T-cell (primary cell): Measurements from ENCODE around the gene SYT2. TPM values are rescaled to one million over a fixed set of nuclear protein-coding genes. Genes with fewer than 3 reads are reported as not detected.
"Not testable (repeated sequence)": the region's sequence is repeated elsewhere in the genome, so short reads cannot be mapped to it uniquely, and the experiment has no call there.

Experiments used
- ATAC-seq, 4 experiments: fragments of 200-7000 bp in 3 of 4; fragments of 150-1000 bp in 1 of 4; cut with Tn5 transposase; replicated peaks in 1 of 4; 1 replicate in 3 of 4; 2 replicates in 1 of 4; pipeline ENCODE4 v1.10.0; 2021; ENCODE audit warnings: moderate library complexity in 3 of 4, mild to moderate bottlenecking in 2 of 4, moderate number of reproducible peaks in 1 of 4
- CTCF ChIA-PET, 2 donors: fragments of 300-600 bp; sonication (Branson Sonifier 250); formaldehyde crosslinking; loops; one replicate each; lab custom pipeline; 2022; ENCODE audit warnings: antibody characterized with exemption in 2 of 2; lab: Charles Lee
- POLR2A ChIA-PET, 2 donors: fragments of 300-600 bp; sonication (Branson Sonifier 250); formaldehyde crosslinking; loops; one replicate each; lab custom pipeline; 2022; ENCODE audit warnings: antibody characterized with exemption in 2 of 2; lab: Charles Lee
- DNase-seq, 35 experiments: peaks; one replicate each; pipeline versions ENCODE4 v3.0.0 to v3.0.0-alpha.2; 2013 to 2023
- H3K27ac ChIP-seq: one replicate; pipeline ENCODE4 v1.5.1; 2013; ENCODE audit warnings: low read length
- H3K27me3 ChIP-seq, 2 experiments: replicated peaks in 1 of 2; 1 replicate in 1 of 2; 2 replicates in 1 of 2; pipeline versions ENCODE4 v1.6.1 to v1.7.0; 2013; ENCODE audit warnings: low read length in 1 of 2, mixed read lengths in 1 of 2; ENCODE audit not compliant: control insufficient read depth in 2 of 2, insufficient read depth in 2 of 2; ENCODE audit errors: extremely low read depth in 1 of 2
- H3K36me3 ChIP-seq, 2 donors: 1 replicate in 1 of 2; 2 replicates in 1 of 2; pipeline versions ENCODE4 v1.6.1 to v1.7.0; 2013; ENCODE audit warnings: low read length in 1 of 2; ENCODE audit not compliant: control insufficient read depth in 2 of 2, insufficient read depth in 1 of 2; ENCODE audit errors: extremely low read depth in 1 of 2
- H3K4me1 ChIP-seq, 2 experiments: 1 replicate in 1 of 2; 2 replicates in 1 of 2; pipeline versions ENCODE4 v1.6.1 to v1.7.0; 2013; ENCODE audit warnings: low read length in 2 of 2, mixed read lengths in 1 of 2; ENCODE audit not compliant: insufficient read depth in 2 of 2, control insufficient read depth in 1 of 2; ENCODE audit errors: extremely low read depth in 1 of 2
- H3K4me3 ChIP-seq, 2 donors: 1 replicate in 1 of 2; 2 replicates in 1 of 2; pipeline versions ENCODE4 v1.5.1 to v1.7.0; 2013; ENCODE audit warnings: mild to moderate bottlenecking in 2 of 2, low read length in 1 of 2, moderate library complexity in 1 of 2; ENCODE audit not compliant: control insufficient read depth in 1 of 2; ENCODE audit errors: extremely low read depth in 1 of 2
- H3K9me3 ChIP-seq: 2 replicates; pipeline ENCODE4 v1.7.0; 2013
- H3K27ac Mint-ChIP-seq, 2 donors: one replicate each; pipeline ENCODE4 v1.8.0; 2020 to 2021; ENCODE audit warnings: mild to moderate bottlenecking in 2 of 2, mixed read lengths in 2 of 2
- H3K27me3 Mint-ChIP-seq, 2 donors: one replicate each; pipeline ENCODE4 v1.8.0; 2021 to 2022; ENCODE audit warnings: mixed read lengths in 2 of 2
- H3K36me3 Mint-ChIP-seq: one replicate; pipeline ENCODE4 v1.8.0; 2021; ENCODE audit warnings: mixed read lengths
- H3K4me1 Mint-ChIP-seq, 3 donors: one replicate each; pipeline ENCODE4 v1.8.0; 2020 to 2022; ENCODE audit warnings: mixed read lengths in 3 of 3, mild to moderate bottlenecking in 1 of 3
- H3K4me3 Mint-ChIP-seq, 3 donors: one replicate each; pipeline ENCODE4 v1.8.0; 2020 to 2022; ENCODE audit warnings: mild to moderate bottlenecking in 3 of 3, mixed read lengths in 3 of 3, moderate library complexity in 3 of 3
- H3K9me3 Mint-ChIP-seq, 3 donors: one replicate each; pipeline ENCODE4 v1.8.0; 2020 to 2022; ENCODE audit warnings: mixed read lengths in 3 of 3
- WGBS: methylation state at CpG from one replicate; pipeline ENCODE4 v1.1.5; 2013; ENCODE audit warnings: missing lambda C conversion rate; ENCODE audit not compliant: insufficient coverage; 5-methylcytosine and 5-hydroxymethylcytosine counted together
- total RNA-seq, 35 experiments: library from RNA in 6 of 35; stranded (reverse) in 6 of 35; fragments of 120-200 nt in 1 of 35; gene quantifications; one replicate each; pipeline versions ENCODE4 v1.2.1 to v1.2.4 and lab custom pipeline; 2013 to 2026

Gene SYT2
- total RNA-seq, 5 donors from 2014 or later (not counting 1 experiment from before 2014, with no cell fraction given) = 0.03 to 0.07 (median 0.06) TPM; not detected in 2

- ChIA-PET CTCF (no interaction called here), POLR2A (no interaction called here)
- peaks cover 0 to 18% of the 10 kb centered on the region in 2 experiments for H3K27me3 ChIP-seq
- peaks cover 0 to 12% of the 10 kb centered on the region in 2 experiments for H3K4me1 ChIP-seq
- peaks cover 14 to 25% (median 23%) of the 10 kb centered on the region in 3 donors for H3K4me1 Mint-ChIP-seq
- H3K9me3 ChIP-seq = no peaks in the 10 kb centered on the region
- peaks cover 20 to 23% of the 10 kb centered on the region in 2 donors for H3K27me3 Mint-ChIP-seq
- no peak for ATAC-seq
- no CpG with 5 or more reads among the region's 4 CpGs for WGBS
- H3K4me3 Mint-ChIP-seq = no peak overlapping the region
- H3K36me3 ChIP-seq = no peaks in the 10 kb centered on the region
- H3K4me3 ChIP-seq = no peak overlapping the region
- no peaks in the 10 kb centered on the region for H3K9me3 Mint-ChIP-seq
- H3K36me3 Mint-ChIP-seq = peaks cover 3% of the 10 kb centered on the region
- DNase-seq = no peak
- no peak overlapping the region for H3K27ac Mint-ChIP-seq
- H3K27ac ChIP-seq = no peak overlapping the region
Measured at GRCh38 chr1:202613571-202613970, 96.7 kb downstream of the SYT2 start.

GRCh38 chr1:202612036-202612435 is 98.2 kb downstream of the SYT2 start:
- H3K4me3 ChIP-seq, H3K9me3 ChIP-seq, CTCF ChIA-PET, H3K27ac ChIP-seq, H3K9me3 Mint-ChIP-seq, DNase-seq, ATAC-seq, H3K4me3 Mint-ChIP-seq, H3K27ac Mint-ChIP-seq, POLR2A ChIA-PET, H3K36me3 ChIP-seq: not testable (repeated sequence)
- Histone ChIP-seq H3K4me1 (peaks cover 0 to 12% of the 10 kb centered on the region in 2 experiments), H3K27me3 (peaks cover 0 to 16% of the 10 kb centered on the region in 2 experiments)
- WGBS = no CpG with 5 or more reads among the region's 3 CpGs
- H3K4me1 Mint-ChIP-seq = peaks cover 14 to 25% (median 20%) of the 10 kb centered on the region in 3 donors
- H3K27me3 Mint-ChIP-seq = peaks cover 13 to 14% of the 10 kb centered on the region in 2 donors
- peaks cover 10% of the 10 kb centered on the region for H3K36me3 Mint-ChIP-seq

- Histone ChIP-seq H3K4me1 (no peaks in the 10 kb centered on the region), H3K4me3 (no peak overlapping the region), H3K36me3 (no peaks in the 10 kb centered on the region), H3K27ac (no peak overlapping the region), H3K9me3 (no peaks in the 10 kb centered on the region), H3K27me3 (no peaks in the 10 kb centered on the region)
- H3K27ac Mint-ChIP-seq = no peak overlapping the region
- H3K9me3 Mint-ChIP-seq = no peaks in the 10 kb centered on the region
- POLR2A ChIA-PET = interaction anchor here in 1 of 2 donors (0.7 kb wide), 1 partner anchor 49 kb away, joined by 3 read pairs; no protein-coding TSS in a partner anchor
- no peak overlapping the region for H3K4me3 Mint-ChIP-seq
- ATAC-seq (no peak), DNase-seq (no peak)
- H3K36me3 Mint-ChIP-seq = peaks cover 24% of the 10 kb centered on the region
- no peaks in the 10 kb centered on the region for H3K4me1 Mint-ChIP-seq
- no peaks in the 10 kb centered on the region for H3K27me3 Mint-ChIP-seq
- WGBS = 100% methylated on average over 1 of the region's 5 CpGs
- CTCF ChIA-PET = no interaction called here
Measured at GRCh38 chr1:202605515-202605914, 104.7 kb downstream of the SYT2 start.

- ChIA-PET CTCF (no interaction called here), POLR2A (no interaction called here)
- Mint-ChIP-seq H3K27me3 (no peaks in the 10 kb centered on the region), H3K9me3 (no peaks in the 10 kb centered on the region), H3K4me1 (no peaks in the 10 kb centered on the region), H3K4me3 (no peak overlapping the region), H3K36me3 (peaks cover 24% of the 10 kb centered on the region), H3K27ac (no peak overlapping the region)
- Histone ChIP-seq H3K9me3 (no peaks in the 10 kb centered on the region), H3K36me3 (no peaks in the 10 kb centered on the region), H3K4me3 (no peak overlapping the region), H3K4me1 (no peaks in the 10 kb centered on the region), H3K27me3 (no peaks in the 10 kb centered on the region), H3K27ac (no peak overlapping the region)
- no peak for ATAC-seq
- WGBS = no CpG with 5 or more reads among the region's 2 CpGs
- no peak for DNase-seq
Measured at GRCh38 chr1:202603435-202603834, 106.8 kb downstream of the SYT2 start.

- no peak for DNase-seq
- no peak overlapping the region for H3K27ac ChIP-seq
- H3K4me1 ChIP-seq = no peaks in the 10 kb centered on the region
- Mint-ChIP-seq H3K4me3 (no peak overlapping the region), H3K4me1 (peaks cover 0 to 2% (median 0%) of the 10 kb centered on the region in 3 donors), H3K36me3 (peaks cover 18% of the 10 kb centered on the region), H3K27me3 (no peaks in the 10 kb centered on the region), H3K9me3 (no peaks in the 10 kb centered on the region), H3K27ac (no peak overlapping the region)
- no peaks in the 10 kb centered on the region for H3K36me3 ChIP-seq
- ChIA-PET POLR2A (no interaction called here), CTCF (interaction anchor here in 1 of 2 donors (0.6 kb wide), 1 partner anchor 98 kb away, joined by 3 read pairs; no protein-coding TSS in a partner anchor)
- no peak for ATAC-seq
- no peak overlapping the region for H3K4me3 ChIP-seq
- no peaks in the 10 kb centered on the region for H3K27me3 ChIP-seq
- WGBS = 88% methylated on average over 5 of the region's 10 CpGs
- no peaks in the 10 kb centered on the region for H3K9me3 ChIP-seq
Measured at GRCh38 chr1:202600432-202601041, 109.7 kb downstream of the SYT2 start.

GRCh38 chr1:202599669-202600431 is 110.4 kb downstream of the SYT2 start:
- WGBS = 53% methylated on average over 15 of the region's 16 CpGs
- Mint-ChIP-seq H3K4me1 (peaks cover 0 to 2% (median 0%) of the 10 kb centered on the region in 3 donors), H3K27ac (no peak overlapping the region), H3K36me3 (peaks cover 15% of the 10 kb centered on the region), H3K9me3 (no peaks in the 10 kb centered on the region), H3K4me3 (no peak overlapping the region), H3K27me3 (no peaks in the 10 kb centered on the region)
- peak in 1 of 35 experiments; percentile 23 for DNase-seq
- no peaks in the 10 kb centered on the region for H3K27me3 ChIP-seq
- no peaks in the 10 kb centered on the region for H3K9me3 ChIP-seq
- no peaks in the 10 kb centered on the region for H3K36me3 ChIP-seq
- H3K27ac ChIP-seq = no peak overlapping the region
- H3K4me1 ChIP-seq = no peaks in the 10 kb centered on the region
- ChIA-PET CTCF (interaction anchor here in 1 of 2 donors (0.6 kb wide), 1 partner anchor 99 kb away, joined by 3 read pairs; no protein-coding TSS in a partner anchor), POLR2A (no interaction called here)
- no peak overlapping the region for H3K4me3 ChIP-seq
- ATAC-seq = peak in 2 of 4 experiments; percentile 36 to 37
